ENCODE data around the gene SOCS2.

The SOCS2 gene

GRCh38 chr12:93626160-93626559, 53.7 kb downstream of the SOCS2 start:
- Histone ChIP-seq H3K9me3 (ENCODE audit: control insufficient read depth in 5 of 5, low read length in 5 of 5) (no peaks in the 10 kb centered on the region), H3K27me3 (ENCODE audit: control insufficient read depth in 5 of 5, insufficient read depth in 4 of 5, low read length in 5 of 5) (no peaks in the 10 kb centered on the region), H3K36me3 (ENCODE audit: control insufficient read depth in 5 of 5, insufficient read depth in 5 of 5, low read length in 5 of 5) (no peaks in the 10 kb centered on the region), H3K27ac (ENCODE audit: low read depth, low read length) (no peak overlapping the region), H3K9ac (ENCODE audit: low read length in 5 of 5) (no peak overlapping the region), H3K4me3 (ENCODE audit: low read depth in 1 of 5, low read length in 5 of 5) (no peak overlapping the region), H3K4me1 (ENCODE audit: control insufficient read depth in 5 of 5, insufficient read depth in 5 of 5, low read length in 5 of 5) (peaks cover 0 to 3% (median 0%) of the 10 kb centered on the region in 5 donors)

All from subcutaneous abdominal adipose tissue (tissue), 5 donors.